Fibroblast of skin of right biceps (primary cell): Measurements from ENCODE around the gene MACROD1.

Experiments used
- DNase-seq: peaks from one replicate; pipeline ENCODE4 v3.0.0-alpha.2; 2013

MACROD1 gene

DNA sequence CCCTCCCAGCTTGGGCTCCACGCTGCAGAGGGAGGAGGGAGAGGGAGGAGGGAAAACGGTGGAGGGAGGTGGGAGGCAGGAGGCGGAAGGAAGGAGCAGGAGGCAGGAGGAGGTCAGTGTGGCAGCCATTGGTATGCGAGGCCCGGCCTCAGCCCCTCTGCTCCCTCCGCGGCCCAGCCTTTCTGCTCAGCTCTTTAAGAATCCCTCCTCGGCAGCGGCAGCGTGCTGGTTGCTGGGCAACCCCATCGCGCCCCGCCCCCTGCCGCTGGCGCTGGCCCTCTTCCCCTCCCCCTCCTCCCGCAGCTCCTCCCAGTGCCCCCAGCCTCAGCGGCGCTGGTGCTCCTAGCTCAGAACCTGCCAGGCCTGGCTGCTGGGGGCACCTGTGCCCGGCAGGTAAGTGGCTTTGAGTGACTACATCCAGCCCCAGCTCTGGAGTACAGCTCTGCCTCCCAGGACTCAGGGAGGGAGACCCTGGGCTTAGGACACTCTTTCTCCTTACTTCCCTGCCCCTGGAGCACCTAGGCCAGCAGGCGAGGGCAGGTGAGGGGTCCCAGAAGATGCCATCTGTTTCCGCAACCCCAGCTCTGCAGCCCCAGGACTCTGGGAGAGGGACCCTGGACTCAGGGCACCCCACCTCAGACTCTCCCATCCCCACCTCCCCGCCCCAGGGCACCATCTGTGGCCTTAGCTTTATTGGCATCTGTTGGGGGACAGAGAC is 137.4 kb downstream of the MACROD1 start:
- peak; percentile 51 for DNase-seq

DNA sequence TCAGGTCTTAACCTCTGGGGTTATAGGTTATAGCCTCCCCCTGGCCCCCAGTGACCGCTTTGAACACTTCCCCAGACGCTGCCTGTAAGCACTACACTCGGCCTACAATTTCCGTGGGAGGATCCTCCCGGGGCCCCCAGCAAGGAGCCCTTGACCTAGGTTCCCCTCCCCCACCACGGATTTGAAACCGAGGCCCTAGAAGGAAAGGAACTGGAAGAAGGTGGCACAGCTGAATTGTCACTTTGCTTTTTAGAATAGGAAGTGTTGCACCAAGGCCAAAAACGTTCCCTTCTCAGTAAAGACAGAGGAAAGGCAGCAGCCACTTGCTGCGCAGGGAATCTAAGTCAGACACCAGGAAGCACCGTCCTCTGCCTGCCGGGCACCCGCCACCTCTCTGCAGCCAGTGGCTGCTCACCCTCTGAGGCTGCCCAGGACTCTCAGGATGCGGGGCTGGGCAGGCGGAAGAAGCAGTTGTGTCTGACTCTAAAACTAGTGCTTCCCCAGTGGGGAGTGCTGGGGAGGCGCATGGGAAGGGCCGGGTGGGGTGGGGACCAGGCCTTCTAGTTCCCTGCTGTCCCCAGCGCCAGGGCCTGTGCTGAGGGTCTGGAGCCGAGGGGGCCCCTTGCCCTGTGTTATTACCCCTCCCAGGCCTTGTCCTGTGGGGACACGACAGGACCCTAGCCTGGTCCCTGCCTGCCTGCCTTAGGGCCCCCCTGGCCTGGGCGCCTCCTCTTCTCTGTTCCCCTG is 138.1 kb downstream of the MACROD1 start:
- no peak for DNase-seq

DNA sequence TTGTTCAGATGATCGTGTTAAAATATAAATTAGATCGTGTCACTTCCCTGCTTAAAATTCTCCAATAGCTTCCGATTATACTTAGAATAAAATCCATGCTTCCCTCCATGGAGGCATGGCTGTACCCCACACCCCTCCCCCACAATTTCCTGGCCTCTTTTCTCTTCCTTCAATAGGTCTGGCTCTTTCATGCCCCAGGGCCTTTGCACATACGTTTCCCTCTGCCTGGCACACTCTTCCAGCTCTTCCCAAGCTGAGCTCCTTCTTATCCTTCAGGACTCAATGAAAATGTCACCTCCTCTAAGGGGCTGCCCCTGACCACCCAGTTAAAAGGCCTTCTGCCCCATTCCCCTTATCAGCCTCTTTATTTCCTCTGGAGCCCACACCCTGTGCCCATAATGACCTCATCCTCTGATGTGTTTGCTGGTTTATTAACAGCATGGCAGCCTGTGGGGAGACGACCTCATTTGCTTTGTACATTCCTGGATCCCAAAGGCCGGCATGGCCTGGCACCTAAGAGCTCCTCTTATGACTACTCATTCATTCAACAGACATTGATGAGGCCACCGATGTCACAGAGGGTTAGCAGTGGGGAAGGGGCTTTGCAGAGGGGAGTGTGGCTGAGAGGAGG is 139.2 kb downstream of the MACROD1 start:
- no peak for DNase-seq

DNA sequence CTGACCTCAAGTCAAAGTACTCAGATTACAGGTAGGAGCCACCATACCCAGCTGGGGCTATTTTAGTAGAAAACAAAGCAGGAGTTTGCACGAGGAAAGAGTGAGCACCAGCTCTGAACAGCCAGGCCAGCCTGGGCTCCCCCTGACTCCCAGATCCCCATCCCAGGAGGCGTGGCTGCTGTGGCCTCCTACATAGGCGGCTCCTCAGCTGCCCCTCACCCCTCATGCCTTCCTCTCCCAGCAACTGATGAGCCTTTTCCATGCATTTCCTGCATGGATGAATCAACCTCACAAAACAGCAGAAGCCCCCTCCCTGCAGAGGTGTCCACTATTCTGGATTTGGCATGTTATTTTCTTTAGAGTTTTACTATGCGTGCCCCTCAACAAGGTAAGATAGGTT is 140.7 kb downstream of the MACROD1 start:
- DNase-seq, result peak; percentile 47

DNA sequence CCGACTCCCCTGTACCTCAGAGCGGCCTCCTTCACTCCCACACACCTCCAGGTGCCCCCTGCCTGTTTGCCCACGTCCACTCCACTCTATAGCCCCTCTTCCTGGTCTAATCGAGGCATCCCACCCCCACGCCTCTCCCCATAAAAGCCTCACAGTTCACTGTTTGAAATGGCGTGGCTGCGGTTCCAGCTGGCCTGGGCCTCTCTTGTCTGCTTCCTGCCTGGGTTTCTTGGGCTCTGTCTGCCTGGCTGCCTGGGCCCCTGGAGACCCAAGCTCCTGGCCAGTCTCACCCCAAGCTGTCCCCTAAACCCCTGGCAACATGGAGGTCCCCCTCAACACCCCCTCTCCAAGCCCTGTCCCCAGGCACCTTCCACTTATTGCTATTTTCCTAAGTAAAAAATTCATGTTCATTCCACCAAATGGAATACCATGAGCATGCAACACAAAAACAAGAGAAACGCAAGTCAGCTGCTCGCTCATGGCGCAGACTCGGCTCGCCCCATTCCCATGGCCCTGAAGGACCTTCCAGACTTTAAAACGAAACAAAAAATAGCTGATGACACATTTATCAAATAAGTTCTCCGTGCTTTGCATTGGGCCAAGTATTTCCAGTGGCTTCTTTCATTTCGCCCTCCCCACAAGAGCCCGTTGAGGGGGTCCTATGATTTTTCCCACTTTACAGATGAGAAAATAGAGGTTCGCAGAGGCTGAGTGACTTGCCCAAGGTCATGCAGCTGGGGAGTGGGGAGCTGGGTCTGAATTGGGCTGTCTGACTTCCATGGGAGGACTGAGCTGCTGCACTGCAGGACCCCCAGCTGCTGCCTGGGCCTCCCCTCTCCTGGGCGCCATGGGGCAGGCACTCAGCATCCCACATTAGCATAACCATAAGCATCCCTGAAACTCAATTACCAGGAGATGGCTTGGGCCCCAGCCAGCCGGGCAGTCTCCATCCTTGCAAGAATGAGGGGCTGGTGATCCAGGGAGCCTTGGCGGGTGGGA is 141.9 kb downstream of the MACROD1 start:
- no peak for DNase-seq

DNA sequence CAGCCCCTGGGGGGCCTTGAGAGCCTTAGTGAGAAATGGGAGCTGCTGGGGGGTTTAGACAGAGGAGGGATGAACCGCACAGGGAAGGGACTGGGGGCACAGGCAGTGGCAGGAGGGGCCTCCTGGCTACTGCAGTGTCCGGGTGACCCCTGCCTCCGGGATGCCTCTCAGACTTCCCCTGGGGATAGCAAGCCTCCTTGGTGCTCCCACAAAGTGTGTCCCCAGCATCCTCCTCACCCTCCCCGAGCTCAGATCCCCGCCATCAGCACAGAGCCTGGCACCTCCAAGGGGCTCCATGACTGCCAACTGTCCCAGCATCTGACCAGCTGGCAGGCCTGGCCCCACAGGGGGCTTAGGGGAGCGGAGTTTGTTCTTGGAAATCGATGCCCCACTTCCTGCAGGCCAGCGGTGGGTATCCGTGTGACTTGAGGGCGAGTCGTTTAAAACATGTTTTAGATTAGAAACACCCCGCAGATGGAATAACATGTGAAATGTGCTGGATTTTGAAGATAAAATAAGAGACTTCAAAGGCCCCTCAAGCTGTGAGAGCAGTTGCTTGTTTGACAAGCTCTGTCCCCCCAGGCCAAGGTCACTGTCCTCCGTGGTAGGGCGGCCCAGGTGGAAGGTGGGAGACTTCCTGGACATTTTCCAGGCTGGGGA is 143.7 kb downstream of the MACROD1 start:
- DNase-seq, result no peak

DNA sequence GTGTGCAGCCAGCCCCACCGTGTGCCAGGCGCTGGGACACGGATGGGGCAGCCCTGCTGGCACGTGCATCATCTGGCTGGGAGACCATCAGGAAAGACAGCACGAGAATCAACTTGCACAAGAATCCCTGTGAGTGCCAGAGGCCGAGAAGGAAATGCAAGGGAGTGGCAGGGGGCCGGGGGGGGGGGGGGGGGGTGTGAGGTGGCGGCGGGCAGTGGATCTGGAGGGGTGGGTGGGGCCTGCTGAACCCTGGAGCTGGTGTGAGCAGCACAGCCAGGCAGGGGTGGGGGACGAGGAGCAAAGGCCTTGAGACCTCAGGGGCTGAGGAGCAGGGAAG is 144.2 kb downstream of the MACROD1 start:
- DNase-seq, result no peak

DNA sequence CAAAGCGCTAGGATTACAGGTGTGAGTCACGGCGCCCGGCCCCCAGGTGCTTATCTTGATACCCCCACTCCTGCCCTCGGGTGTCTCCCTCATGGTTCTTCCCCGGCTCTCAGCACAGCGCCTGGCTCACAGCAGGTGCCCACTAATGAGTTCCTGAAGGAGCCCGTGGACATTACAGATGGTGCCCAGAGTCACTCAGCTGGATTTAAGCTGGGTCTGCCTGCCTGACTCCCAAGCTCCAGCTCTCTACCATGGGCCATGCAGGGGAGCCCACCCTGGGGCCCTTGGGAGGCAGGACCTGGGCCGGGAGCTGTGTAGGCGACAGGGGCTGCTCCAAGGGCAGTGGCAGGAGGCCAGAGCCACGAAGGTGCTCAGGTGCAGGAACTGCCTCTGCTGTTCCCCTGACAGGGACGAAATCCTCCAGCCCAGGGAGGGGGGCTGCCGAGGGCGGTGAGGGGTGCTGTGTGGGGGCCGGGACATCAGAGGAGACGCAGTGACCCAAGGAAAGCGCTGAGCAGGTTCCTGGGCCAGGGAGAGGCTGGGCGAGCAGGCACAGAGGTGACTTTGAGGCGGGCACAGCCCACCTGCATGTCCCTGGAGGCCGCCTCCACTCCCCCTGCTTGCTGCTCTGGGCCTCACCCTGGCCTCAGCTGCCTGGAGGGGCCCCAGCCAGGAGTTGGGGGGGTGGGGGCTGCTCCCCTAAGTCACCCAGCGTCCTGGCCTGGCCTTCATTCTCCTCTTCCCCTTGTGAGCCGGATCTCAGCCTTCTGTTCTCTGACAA is 144.7 kb downstream of the MACROD1 start:
- DNase-seq, result no peak

DNA sequence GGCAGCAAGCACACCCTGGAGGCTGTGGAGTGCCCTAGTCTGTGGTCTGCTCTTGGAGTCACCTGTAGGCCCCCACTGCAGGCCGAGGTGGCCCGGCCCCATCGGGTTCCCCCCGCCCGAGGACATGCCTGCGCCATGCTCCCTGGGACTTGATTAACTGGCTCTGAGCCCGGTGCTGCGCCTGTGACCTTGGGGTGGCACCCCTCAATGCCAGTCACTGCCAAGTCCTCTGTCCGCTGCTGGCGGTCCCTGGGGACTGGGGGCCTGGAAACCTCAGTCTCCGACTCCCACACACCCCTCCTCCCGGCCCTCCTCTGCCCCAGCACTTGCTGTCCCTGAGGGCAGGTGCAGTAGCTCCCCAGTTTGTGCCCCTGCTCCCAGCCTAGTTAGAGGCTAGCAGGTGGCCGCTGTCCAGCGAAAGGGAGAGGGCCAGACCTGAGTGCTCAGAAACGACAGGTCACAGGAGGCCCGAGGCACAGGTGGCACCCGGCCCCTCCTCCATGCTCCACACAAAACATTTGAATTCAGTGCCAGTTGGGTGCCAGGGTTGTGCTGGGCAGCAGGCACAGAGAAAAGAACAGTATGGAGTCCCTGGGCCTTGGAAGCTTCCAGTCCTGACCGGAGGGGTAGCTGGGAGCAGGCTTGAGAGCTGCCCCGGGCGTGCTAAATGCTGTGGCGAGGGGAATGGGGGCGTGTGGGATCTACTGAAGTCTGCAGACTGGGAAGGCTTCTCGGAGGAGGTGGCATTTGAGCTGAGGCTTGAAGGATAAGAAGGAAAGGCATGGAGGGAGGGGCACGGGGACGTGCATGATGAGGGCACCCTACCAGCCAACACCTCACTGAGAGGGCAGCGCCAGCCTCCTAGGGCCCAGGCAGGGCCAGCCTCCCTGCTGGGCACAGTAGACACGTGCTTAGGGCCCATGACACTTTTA is 146.5 kb downstream of the MACROD1 start:
- no peak for DNase-seq

DNA sequence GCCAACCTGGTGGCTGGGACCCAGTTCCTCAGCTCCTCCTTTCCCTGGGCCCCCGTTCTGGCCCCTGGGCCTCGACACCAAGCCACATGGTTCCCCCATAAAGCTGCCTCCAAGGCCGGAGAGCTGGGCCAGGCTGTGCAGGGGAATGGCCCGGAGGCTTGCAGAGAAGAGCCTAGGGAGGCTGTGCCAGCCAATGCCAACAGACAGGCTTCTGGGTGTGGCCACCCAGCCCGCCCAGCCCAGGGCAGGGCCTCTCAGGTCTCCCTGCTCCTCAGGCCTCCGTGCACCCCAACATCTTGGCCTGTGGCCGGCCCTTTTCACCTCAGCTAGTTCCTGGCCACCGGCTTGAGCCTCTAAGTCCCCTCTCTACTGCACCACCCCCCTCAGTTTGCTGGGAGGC is 147.6 kb downstream of the MACROD1 start:
- no peak for DNase-seq

DNA sequence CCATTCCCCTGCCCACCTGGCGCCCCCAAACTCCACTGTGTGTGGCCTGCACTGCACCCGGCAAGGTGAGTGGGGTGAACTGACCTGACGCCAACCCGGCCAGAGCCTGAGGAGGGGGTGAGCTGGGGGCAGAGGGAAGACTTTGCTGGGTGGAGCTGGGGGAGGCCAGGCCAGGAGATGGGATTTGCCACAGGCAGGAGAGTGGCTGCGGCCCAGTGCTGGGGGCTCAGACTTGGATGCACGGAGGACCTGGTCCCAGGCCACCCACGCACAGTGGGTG is 148.0 kb downstream of the MACROD1 start:
- DNase-seq, result no peak

DNA sequence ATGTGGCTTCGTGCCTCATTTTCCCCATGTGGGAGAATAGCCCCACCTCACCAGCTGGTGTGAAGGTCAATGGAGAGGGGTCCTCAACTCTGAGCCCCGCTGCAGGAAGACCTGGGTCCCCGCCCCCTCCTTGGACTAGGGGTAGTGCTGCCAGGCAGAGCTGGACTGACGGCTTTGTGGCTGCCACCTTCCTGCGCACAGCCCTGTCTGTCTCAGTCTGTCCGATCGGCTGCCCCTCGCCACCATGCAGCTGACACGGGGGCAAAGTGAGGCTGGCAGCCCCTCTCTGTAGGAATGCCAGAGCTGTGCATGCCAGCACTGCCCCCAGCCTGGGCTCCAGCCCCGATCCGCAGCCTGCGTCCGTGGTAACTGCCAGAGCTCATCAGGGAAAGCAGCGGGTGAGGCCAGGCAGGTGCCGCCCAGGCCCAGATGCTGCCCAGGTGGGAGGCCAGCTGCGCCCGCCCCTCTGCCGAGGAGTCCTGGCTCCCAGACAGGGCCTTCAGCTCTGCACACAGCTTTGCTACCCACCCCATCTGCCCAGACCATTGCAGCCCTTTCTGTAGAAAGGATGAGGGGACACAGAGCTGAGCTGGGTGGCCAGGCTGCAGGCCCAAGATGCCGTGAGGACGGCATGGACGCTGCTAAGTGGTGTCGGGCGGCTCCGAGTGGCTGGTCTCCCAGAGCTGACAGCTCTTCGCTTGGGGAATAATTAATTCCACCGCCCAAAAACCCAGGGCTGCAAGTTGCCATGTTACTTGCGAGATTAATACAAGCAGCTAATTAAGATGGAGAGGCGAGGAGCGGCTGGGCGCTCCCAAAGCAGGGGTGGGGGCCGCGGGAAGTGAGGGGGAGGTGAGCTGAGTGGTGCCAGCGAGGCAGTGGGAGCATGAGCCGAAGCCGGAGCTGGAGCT is 149.7 kb downstream of the MACROD1 start:
- no peak for DNase-seq

DNA sequence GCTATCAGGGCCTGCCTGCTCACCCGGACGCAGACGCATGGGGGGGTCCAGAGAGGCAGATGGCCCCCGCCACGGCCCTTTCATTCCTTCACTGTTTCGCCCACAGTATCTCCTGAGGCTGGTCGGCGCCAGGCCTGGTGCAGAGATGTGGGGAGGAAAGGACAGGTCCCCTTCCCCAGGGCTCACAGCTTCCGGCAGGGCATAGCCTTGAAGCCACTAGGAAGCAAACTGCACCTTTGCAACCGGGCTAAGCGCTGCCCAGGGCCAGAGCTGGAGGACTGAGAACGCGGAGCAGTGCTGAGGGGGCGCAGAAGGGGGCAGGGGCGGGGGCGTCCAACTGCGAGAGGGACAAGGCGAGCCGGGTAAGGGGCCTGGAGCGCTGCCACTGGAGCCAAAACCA is 150.4 kb downstream of the MACROD1 start:
- DNase-seq, result no peak

DNA sequence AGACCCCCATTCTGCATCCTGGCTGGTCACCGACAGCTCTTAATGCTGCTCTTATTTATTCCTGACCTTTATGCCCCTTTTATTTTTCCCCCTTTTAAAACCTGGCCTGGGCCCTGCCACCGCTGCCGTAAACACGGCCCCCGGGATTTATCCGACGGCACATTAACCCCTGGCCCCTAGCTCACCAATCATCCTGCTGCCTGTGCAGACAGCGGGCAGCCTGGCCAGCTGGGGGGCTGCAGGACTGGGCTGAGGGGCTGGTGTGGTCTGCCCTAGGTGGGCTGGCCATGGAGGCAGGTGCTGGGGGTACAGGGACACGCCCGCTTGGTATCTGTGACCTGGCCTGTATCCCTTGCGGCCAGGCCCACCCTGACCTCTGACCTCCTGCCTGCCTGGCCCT is 151.6 kb downstream of the MACROD1 start:
- no peak for DNase-seq

DNA sequence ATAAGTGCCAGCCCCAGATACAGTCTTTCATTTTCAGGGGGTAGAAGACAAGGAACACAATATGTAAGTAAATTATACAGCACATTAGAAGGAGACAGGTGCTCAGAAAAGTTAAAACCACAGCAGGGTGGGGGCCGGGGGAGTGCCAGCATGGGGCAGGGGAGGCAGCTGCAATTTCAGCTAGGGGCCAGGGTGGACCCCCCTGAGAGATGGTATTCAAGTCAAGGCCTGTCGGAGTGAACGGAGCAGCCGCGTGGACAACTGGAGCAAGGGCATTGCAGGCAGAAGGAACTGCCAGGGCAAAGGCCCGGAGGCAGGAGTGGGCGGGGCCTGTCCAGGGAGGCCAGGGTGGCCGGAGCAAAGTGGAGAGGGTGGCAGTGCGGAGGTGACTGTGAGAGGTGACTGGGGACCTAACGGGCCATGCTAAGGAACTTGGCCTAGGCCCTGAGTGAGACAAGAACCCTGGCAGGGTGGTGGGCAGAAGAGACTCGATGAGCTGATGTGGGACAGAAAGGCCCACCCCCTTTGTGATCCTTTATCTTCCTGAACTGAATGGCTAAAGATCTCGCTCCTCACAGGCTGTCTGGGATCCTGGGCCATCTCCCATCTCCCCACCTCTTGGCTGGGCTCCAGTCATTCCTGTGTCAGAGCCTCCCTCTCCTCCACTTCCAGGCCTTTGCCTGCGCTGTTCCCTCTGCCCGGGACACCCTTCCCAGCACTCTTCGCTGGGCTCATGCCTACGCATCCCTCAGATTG is 152.6 kb downstream of the MACROD1 start:
- DNase-seq, result no peak

DNA sequence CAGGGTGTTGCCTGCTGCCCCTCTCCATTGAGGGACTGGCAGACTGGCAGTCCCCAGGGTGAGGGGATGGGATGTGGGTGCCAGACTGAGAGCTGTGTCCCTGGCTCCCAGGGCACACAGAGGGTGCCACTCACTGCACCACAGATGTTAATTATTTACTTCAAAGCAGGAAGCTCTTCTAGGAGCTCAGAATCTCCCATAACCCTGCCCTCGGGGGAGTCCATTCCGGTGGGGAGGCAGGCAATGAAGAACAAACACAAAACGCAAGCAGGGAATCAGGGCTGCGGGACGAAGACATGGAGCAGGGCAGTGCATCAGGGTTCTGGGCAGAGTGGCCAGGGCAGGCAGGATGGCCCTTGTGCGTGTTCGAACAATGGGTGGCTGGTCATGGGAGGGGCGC is 154.5 kb downstream of the MACROD1 start:
- DNase-seq, result no peak

DNA sequence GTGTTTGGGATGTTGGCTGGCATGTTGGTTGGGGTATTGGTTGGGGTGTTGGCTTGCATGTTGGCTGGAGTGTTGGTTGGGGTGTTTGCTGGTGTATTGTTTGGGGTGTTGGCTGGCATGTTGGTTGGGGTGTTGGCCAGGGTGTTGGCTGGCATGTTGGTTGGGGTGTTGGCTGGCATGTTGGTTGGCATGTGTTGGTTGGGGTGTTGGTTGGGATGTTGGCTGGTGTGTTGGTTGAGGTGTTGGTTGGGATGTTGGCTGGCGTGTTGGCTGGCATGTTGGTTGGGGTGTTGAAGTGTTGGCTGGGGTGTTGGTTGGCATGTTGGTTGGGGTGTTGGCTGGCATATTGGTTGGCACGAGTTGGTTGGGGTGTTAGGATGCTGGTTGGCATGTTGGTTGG is 155.1 kb downstream of the MACROD1 start:
- no peak for DNase-seq

DNA sequence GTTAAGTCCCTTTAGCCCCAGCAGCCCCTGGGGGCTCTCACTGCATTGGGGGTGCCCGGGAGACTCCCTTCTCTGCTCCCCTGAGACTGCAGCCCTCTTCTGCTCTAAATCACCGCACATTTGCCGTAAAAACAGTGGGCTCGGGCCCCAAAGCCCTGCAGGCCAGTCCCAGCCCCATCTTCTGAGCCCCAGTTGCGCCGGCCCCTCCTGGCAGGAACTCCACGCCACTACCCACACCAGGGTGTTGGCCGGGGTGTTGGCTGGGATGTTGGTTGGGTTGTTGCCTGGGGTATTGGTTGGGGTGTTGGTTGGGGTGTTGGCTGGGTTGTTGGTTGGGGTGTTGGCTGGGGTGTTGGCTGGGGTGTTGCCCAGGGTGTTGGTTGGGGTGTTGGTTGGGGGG is 156.2 kb downstream of the MACROD1 start:
- DNase-seq, result no peak
